NCI-H2196 treated with DMSO at 0.1 percent for 48 hours (cell line): ENCODE measurements around the gene TNIK.

Source experiments
- DNase-seq: peaks from one replicate; lab custom pipeline; 2025; ENCODE audit not compliant: unreplicated experiment; lab: John Stamatoyannopoulos, UW

Gene TNIK

DNA sequence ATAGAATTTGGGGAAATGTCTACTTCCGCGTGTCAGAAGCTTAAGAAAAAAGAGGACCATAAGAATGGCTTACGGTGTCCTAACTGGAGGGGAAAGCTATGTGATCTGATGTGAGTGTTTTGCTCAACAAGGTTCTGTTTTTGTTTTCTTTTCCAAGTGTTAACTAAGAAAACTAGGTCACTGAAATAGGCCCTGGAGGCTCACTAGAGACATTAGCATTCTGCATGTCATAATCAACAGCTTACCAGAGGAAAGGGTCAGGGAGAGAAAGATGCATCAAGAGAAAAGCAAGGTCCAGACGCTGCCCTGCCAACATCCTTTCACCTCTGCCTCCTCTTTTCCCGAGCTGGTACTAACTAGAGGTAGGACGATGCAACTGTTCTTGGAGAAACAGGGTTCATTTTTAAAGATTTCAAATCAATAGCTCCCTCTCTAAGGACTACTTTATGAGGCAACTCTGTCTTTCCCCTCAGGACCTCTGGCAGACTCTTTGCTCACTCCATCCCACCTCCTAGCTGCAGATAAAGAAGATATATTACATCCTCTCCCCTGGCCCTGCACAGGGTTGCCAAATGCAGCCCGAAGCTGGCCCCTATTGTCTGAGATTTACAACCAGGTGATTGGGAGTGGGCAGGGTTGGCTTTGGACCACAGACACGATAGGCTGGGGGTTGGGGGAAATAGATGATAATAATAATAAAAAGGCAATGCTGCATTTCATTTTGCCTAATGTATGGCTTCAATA, 223.8 kb downstream of the TNIK start:
- no peak for DNase-seq

DNA sequence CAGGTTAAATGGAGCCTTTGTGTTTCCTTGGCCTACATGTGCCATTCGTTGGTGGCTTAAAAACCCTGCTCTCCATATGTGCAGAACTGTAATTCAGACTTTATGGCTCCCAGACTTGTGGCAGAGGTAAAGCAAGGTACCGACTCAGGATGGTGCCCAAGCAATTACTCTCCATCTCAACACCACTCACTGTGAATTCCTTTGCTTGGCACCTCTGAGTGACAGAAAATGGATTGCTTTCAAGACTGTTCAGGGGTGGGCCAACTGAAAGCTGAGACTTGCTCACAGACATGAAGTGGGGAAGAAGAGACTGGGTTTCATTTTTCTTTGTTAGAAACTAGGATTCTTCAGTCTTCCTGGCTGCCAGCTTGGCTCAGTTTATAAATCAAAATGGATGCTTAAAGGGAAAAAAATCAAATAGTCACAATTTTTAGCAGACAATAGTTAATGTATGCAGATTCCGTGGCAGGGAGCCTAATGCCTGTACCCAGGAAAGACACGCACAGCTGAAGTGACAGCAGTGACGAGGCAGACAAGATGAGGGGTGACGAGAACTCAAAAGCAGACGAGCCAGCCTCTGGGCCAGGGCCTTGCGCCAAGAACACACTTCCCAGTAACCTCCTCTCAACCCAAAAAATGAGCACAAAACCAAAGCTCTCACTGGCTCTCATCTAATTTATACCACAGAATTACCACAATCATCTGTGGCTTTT, 225.8 kb downstream of the TNIK start:
- no peak for DNase-seq

DNA sequence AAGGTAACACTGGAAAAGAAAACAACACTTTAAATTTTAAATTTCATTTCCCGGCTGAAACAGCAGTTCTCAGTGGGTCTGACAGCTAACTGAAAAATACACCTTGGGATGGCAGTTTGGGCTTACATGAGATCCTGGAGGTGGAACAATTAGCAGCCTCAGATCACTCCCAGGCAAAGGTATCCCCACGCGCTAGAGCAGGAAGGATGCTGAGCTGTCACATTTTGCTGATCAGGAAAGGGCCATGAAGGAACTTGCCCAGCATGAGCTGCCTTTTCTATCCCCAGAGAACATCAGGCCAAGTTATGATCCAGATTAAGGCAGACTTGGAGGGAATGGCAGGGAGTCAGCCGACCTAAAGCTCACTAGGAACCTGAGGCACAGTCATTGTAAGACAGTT, 228.8 kb downstream of the TNIK start:
- no peak for DNase-seq

DNA sequence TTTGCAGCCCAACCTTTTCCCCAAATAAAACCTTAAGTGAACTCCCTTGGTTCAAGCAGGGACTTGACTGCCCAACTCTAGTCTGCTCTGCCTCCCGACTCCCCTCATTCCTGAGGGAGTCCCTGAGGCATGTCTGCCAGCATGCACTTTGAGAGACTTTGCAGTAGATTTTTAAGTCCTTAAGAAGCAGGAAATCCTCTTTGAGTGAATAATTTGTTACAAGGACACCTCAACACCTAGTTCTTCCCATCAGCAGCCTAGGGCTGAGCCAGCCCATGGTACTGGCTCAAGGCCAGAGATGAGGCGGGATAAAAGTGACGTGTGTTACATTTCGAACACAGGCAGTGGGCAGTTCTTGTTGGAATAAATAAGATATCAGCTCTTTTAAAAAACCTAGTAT, 229.3 kb downstream of the TNIK start:
- DNase-seq, result no peak

DNA sequence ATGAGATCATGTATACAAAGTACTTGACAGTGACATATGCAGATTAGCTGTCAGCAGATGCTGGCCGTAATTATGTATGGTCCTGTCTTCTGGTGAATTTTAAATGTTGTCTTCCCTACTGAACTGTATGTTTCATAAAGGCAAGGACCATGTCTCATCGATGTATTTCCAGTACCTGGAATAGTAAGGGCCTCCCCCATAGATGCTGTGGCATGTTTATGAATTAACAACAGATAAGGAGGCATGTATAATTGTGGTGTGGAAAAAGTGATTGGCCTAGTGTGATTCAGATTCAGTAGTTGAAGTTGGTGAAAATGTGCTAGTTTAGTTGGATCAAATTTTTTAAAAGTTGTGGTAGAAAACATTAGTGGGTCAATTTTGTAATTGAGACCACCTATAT, 231.0 kb downstream of the TNIK start:
- no peak for DNase-seq

DNA sequence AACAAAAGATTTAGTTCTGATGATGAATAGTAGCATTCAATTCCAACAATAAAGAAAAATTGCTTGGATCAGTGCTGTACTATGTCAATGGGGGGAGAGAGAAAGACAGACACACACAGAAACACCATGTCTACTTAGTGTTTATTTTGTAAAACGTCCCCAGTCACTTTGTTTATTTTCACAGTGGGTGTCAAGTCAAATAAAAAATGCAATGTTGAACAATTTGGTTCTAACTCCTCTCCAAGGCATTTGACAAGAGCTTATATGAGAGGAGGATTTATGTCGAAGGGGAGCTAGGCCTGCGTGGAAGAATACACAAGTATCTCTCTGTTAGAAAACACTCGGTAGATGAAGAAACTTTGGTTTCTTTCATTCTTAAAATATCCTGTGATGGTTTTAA, 232.0 kb downstream of the TNIK start:
- DNase-seq, result no peak

DNA sequence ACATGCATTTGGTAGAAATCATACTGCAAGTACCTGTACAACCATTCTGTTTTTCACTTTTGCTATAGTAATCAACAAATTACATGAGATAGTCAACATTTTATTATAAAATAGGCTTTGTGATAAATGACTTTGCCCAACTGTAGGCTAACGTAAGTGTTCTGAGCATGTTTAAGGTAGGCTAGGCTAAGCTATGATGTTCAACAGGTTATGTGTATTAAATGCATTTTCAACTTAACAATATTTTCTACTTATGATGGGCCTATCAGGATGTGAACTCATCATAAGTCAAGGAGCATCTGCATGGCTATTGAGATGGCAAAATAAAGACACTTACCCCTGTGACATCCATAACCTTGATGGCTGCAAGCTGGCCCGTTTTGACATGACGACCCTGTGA, 232.4 kb downstream of the TNIK start:
- no peak for DNase-seq

DNA sequence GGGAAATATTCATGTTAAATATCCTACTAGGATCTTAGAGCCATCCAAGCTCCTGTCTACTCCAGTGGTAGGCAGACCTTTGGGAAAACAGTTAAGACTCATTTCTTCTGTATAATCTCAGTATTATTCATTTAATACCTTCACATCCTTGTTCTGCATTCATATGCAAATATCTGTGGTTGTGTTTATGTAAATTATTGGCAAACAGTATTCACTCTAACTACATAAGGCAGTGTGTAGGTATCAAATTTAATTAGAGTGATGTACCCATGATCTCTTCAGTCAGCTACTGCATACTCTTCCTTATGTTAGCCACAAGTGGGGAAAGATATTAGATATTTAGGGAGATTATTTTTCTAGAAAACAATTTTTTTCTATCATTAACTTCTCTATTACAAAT, 232.8 kb downstream of the TNIK start:
- DNase-seq, result no peak

DNA sequence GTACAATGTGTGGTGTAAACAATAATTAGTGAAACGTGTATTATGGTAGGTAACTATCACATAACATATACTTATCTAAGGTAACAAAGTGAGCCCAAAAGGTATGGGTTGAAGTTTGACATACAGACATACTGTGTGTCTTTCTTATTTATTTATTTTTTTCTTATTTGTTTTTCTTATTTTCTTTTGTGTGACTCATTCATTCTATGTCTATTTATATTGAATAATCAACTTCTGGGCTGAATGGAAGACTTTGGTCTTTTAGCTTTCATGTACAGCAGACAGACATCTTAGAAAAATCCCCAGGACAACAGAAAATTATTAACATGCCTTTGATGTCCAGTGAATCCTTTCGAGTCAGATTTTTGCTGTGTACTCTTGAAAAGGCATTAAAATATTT, 233.4 kb downstream of the TNIK start:
- DNase-seq, result no peak

DNA sequence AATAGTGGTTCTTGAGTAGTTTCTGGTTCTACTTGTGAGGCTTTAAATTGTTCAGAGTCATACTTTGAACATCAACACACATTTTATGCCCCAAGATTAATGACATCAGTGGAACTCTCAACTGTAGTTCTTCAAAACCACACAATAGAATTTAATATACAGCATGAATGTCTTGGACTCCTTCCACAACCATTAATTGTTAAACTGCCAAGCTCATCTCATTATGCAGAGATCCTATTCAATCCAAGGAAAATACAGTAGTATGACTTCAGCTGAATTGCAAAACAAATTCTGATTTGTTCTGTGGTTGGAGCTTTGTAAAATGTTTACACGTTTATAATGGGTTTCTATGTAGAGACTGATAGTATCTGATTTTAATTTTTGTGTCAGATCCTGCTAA, 234.5 kb downstream of the TNIK start:
- no peak for DNase-seq

DNA sequence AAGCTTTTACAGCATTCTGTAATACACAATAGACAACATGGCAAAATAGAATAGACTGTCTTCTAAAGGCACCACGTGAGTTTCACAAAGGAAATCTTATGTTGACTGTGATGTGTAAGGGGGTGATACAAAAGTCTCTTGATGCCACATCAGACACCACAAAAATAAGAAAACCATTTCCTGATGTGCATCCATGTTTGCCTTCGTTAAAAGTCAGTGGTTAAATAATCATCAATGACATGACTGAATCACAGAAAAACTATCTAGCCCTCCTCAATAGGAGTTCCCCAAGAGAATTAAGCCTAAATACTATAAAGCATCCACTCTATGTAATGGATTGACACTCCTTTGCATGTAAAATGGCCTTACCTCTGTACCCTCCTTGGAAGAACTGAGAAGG, 235.0 kb downstream of the TNIK start:
- no peak for DNase-seq

DNA sequence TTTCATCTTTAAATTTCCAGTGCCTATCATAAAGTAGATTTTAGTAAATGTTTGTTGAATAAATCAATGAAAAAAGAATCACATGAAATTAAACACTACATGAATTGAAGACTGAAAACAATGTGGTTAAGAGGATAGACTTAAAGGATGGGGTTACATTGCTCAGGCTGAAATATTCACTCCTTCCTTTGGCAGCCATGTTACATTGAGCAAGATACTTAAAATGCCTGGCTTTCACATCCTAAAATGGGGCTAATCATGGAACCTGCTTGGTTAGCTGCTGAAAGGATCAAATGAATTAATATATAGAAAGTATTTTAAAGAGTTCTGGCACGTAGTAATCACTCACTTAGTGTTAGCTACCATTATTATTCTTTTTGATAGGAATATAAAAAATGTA, 236.8 kb downstream of the TNIK start:
- DNase-seq, result no peak

DNA sequence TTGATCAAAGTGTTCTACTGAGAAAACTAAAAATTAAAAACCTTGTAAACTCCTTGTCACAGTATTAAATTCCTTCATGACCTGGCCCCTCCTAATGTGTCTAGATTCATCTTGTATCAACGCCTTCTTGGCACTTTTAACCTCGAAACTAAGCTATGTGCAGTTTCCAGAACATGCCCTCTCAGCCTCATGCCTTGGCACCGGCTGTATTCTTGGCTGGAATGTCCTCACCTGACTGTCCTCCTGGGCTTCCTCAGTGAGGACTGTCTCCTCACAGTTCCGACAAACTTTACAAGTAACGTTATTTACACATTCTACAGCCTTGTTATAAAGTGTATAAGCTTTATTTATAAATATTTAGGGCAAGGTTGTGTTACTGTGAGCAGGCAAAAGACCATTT, 237.2 kb downstream of the TNIK start:
- DNase-seq, result no peak

DNA sequence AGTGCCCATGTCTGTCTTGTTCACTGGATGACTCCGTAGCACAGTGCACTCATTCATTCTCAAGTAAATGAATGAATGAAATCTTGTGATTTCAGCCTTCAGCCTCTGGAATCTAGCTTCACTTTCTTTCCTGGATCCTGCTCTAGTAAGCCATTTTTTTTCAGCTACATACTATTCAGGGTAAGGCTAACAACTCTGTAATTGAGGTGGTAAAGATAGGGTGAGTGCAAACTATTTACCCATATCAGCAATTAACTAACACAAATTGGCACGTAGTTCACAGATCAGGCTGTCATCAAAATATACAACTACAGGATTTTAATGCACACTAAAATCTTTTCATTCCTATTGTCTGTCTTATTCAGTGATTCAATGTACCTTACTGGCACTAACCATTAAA, 238.6 kb downstream of the TNIK start:
- DNase-seq, result no peak

DNA sequence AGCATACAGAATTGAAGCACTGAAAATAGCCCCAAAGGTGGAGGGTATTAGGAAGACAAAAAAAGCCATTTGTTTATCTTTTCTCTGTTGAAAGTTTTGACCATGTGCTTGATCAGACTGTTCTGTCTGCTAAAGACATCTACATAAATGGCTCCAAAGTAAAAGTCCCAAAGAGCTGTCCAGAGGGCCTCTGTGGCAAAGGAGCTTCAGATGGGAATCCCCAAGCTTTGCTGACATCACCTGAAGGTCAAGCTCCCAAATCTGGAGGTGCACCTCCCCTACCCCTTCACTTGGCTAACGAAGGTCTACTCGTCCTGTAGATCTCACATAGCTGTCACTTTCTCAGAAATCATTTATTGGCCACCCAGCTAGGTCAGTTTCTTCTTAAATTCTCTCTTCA, 239.1 kb downstream of the TNIK start:
- DNase-seq, result no peak

DNA sequence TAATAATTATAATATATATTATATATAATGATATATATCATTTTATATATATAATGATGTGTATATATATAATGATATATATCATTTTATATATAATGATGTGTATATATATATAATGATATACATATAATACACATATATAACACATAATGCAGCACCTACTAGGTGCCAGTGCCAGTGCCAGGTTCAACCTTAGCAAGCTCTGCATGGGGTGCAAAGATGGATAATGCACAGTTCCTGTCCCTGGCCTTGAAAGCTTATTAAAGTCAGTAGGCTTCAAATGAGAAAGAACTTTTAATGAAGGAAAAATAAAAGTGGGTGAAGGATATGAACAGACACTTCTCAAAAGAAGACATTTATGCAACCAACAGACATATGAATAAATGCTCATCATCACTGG, 240.9 kb downstream of the TNIK start:
- DNase-seq, result no peak

DNA sequence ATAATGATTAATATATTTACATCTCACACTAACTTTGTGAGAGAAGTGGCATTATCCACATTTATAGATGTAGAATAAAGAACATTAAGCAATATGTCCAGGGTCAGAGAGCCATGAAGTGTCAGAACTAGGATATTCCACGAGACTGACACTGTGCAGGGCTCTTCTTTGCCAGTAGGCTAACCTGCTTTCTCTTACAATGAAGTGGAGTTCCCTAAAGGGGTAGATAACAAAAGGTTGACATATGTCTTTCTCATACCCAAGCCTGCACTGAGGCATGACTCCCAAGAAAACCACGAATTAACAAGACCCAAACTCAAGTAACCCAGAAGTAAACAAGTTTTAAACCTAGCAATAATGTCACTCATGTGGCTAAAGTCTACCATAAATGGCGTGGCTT, 242.1 kb downstream of the TNIK start:
- DNase-seq, result no peak

DNA sequence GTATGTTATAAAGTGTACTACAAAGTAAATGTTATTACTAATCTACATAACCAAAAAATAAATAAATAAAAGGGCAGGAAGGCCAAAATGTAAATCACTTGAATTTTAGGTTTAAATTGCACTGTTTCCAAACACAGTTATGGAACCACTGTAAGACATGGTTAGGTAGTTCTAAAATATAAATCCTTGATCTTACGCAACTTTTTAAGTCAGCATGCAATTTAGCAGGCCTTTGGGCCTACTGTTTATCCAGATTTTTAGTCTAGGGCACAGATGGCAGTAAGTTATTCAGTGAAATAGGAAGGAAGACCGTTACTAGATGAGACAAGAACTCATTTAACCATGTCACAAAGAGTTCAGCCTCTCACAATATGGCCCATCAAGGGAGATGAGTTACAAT, 246.3 kb downstream of the TNIK start:
- DNase-seq, result no peak

DNA sequence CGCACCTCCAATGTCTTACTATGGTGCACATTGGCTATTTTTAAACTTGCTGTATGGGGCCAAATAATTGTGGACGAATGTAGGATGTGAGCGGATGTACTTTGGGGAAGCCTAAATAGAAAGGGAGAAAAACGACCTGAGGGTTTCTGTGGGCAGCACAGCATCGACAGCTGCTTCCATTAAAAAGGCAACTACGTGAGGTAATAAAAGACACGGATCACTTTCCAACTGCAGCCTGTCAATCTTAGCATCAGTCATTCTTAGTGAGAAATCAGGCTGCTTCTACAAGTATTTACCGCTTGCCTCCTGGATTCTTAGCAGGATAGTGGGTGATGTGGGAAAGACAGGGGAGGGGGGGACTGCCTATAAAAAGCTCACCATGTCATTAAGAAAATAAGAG, 247.0 kb downstream of the TNIK start:
- DNase-seq, result no peak

DNA sequence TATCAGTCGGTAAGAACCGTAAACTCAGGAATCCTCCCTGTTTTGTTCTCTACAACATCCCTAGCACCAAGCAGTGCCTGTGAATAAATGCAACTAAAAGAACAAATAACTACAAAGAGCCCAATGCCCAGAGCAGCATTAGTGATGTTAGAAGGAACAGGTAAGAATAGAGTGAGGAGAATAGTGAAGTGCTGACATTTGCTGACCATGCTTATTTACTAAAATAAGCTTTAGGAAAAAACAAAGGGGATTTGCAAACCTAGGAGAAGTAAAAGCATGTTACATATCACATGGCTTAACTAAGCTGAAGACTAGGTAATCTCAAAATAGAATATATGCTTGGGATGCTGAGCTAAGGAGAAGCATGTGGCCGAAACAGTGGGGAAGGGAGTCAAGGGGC, 247.6 kb downstream of the TNIK start:
- no peak for DNase-seq

DNA sequence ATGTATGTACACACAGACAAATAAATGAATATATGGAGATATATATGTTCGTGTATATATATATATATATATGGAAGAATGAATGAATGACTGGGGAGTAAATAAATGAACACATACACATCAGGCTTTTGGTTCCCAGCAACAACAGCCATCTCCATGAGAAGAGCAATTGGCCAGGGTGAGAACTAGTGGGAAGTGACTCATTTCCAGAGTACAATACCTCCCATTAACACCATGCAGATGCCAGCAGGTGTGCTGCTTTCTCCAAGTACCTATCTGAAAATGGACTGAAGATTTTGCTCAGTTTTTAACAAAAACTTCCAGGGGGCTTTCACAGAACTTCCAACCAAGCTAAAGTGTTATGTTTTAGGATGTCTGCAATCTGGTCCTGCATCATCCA, 253.9 kb downstream of the TNIK start:
- DNase-seq, result no peak

DNA sequence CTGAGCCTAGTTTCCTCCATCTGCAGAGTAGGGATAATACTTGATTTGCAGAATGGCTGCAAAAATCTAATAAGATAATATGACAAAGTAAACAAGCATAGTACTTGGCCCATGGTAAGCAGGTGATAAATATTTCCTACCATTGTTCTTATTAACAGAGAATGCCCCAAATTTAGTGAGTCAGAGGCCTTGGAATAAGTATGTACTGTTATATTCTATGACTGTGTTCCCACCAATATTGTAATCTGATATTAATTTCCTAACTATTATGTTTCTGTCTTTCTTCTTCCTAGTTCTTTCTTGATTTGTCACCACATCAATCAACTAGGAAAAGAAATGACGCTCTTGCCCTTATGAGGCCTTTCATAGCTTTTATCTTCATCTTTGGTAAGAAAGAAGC, 255.3 kb downstream of the TNIK start:
- DNase-seq, result no peak

DNA sequence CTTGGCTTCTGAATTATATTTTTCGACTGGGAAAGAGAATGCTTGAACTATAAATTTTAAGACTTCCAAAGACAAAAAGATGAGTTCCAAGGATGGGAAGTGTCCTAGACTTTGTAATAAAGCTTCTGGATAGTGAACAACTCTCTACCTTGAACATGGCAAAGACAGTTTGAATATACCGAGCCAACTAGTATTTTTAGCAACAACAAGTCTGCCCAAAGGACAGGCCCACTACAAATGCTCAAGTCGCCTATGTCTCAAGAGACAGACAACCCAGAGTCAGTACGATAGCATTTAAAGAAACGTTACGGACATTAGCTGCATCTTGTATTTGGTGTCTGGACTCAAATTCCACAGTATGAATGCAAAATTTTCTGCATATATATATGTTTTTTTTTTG, 258.4 kb downstream of the TNIK start:
- no peak for DNase-seq
